HepG2 (cell line): ENCODE data around the gene CPN1. TPM values are rescaled to one million over a fixed set of nuclear protein-coding genes. Genes with fewer than 3 reads are reported as not detected.

Experiments used
- CREB3 ChIP-seq: sonication (generic); formaldehyde crosslinking; IDR thresholded peaks from 2 replicates; pipeline ENCODE4 v1.5.0; 2020; ENCODE audit warnings: missing genetic modification reagents
- DRAP1 ChIP-seq: IDR thresholded peaks from 2 replicates; pipeline ENCODE4 v1.6.1; 2016; ENCODE audit warnings: missing genetic modification reagents, missing compliant biosample characterization
- GPN1 ChIP-seq: sonication (generic); formaldehyde crosslinking; IDR thresholded peaks from 2 replicates; pipeline ENCODE4 v1.5.1; 2020; ENCODE audit warnings: missing genetic modification reagents, borderline replicate concordance
- HNF4A ChIP-seq: sonication (generic); formaldehyde crosslinking; IDR thresholded peaks from 2 replicates; pipeline ENCODE4 v1.4.0; 2020; ENCODE audit warnings: missing genetic modification reagents
- MED1 ChIP-seq: sonication (generic); formaldehyde crosslinking; IDR thresholded peaks from 2 replicates; pipeline ENCODE4 v1.4.0; 2020; ENCODE audit warnings: missing genetic modification reagents
- MLLT10 ChIP-seq: sonication (generic); formaldehyde crosslinking; IDR thresholded peaks from 2 replicates; pipeline ENCODE4 v1.4.0; 2020; ENCODE audit warnings: missing genetic modification reagents
- POGZ ChIP-seq: sonication (generic); formaldehyde crosslinking; IDR thresholded peaks from 2 replicates; pipeline ENCODE4 v1.4.0; 2020; ENCODE audit warnings: mild to moderate bottlenecking, missing genetic modification reagents
- RERE ChIP-seq: IDR thresholded peaks from 2 replicates; pipeline ENCODE4 v1.6.1; 2016; ENCODE audit warnings: low read depth, missing genetic modification reagents, missing compliant biosample characterization
- SETDB1 ChIP-seq: sonication (generic); formaldehyde crosslinking; IDR thresholded peaks from 2 replicates; pipeline ENCODE4 v1.5.1; 2020; ENCODE audit warnings: missing genetic modification reagents, mild to moderate bottlenecking, borderline replicate concordance
- SP140L ChIP-seq: sonication (generic); formaldehyde crosslinking; IDR thresholded peaks from 2 replicates; pipeline ENCODE4 v1.4.0; 2020; ENCODE audit warnings: missing genetic modification reagents, borderline replicate concordance
- UBTF ChIP-seq: sonication (generic); formaldehyde crosslinking; IDR thresholded peaks from 2 replicates; pipeline ENCODE4 v1.4.0; 2020; ENCODE audit warnings: mild to moderate bottlenecking, missing genetic modification reagents
- ZFYVE20 ChIP-seq: sonication (generic); formaldehyde crosslinking; IDR thresholded peaks from 2 replicates; pipeline ENCODE4 v1.8.0; 2023; ENCODE audit warnings: low read depth, mild to moderate bottlenecking, moderate library complexity, missing genetic modification reagents, borderline replicate concordance
- ZNF17 ChIP-seq: sonication (generic); formaldehyde crosslinking; IDR thresholded peaks from 2 replicates; pipeline ENCODE4 v1.5.0; 2020; ENCODE audit warnings: mild to moderate bottlenecking, missing genetic modification reagents
- ZNF232 ChIP-seq: sonication (generic); formaldehyde crosslinking; IDR thresholded peaks from 2 replicates; pipeline ENCODE4 v1.4.0; 2020; ENCODE audit warnings: missing genetic modification reagents, borderline replicate concordance
- ZNF282 ChIP-seq: fragments of 450-650 bp; IDR thresholded peaks from 2 replicates; pipeline ENCODE4 v1.6.1; 2018; ENCODE audit not compliant: partially characterized antibody
- ZNF567 ChIP-seq: sonication (generic); formaldehyde crosslinking; IDR thresholded peaks from 2 replicates; pipeline ENCODE4 v1.8.1; 2023; ENCODE audit warnings: mild to moderate bottlenecking, missing genetic modification reagents, borderline replicate concordance
- ZNF572 ChIP-seq: sonication (generic); formaldehyde crosslinking; IDR thresholded peaks from 2 replicates; pipeline ENCODE4 v1.5.1; 2020; ENCODE audit warnings: mild to moderate bottlenecking, missing genetic modification reagents
- ZNF589 ChIP-seq: sonication (generic); formaldehyde crosslinking; conservative IDR thresholded peaks from 2 replicates; pipeline ENCODE4 v1.8.0; 2022; ENCODE audit warnings: mild to moderate bottlenecking, moderate library complexity, missing genetic modification reagents
- ZNF607 ChIP-seq: sonication (generic); formaldehyde crosslinking; IDR thresholded peaks from 2 replicates; pipeline ENCODE4 v1.5.1; 2020; ENCODE audit warnings: missing genetic modification reagents, mild to moderate bottlenecking, borderline replicate concordance
- polyA plus RNA-seq, 8 experiments: library from polyadenylated mRNA; depleted of rRNA in 3 of 8; stranded (reverse) in 7 of 8; unstranded in 1 of 8; fragments of >200 nt; fragmentation: Illumina TruSeq in 4 of 8; extraction: Trizol in 4 of 8; gene quantifications; 2 replicates each; pipeline versions ENCODE4 v1.2.1 to v1.2.3, GENCODE V29; 2011 to 2016; ENCODE audit warnings: low read depth in 4 of 8, missing spikeins in 1 of 8, mixed read lengths in 1 of 8; ENCODE audit not compliant: insufficient read depth in 1 of 8
- total RNA-seq, 5 experiments: library from RNA; depleted of rRNA; stranded (reverse); fragments of >200 nt; fragmentation: Illumina TruSeq; extraction: Trizol; gene quantifications; 2 replicates each; pipeline ENCODE4 v1.2.3, GENCODE V29; 2016; ENCODE audit warnings: low read depth in 1 of 5

CPN1 gene
- total and polyA plus RNA-seq, 2 of the 13 experiments (the other 11 are each of a cell fraction or from before 2014, with no cell fraction given) = 17.3 to 35.1 TPM

- TF ChIP-seq DRAP1 (peak; percentile 82), ZNF607 (no peak), RERE (CRISPR knock-in tag) (peak; percentile 95), ZNF567 (CRISPR knock-in tag) (no peak; the same call in 1 of the 2 replicates), CREB3 (CRISPR knock-in tag) (peak; percentile 72; the same call in 1 of the 2 replicates), GPN1 (CRISPR knock-in tag) (no peak), HNF4A (CRISPR knock-in tag) (peak; percentile 99), SETDB1 (CRISPR knock-in tag) (no peak), ZNF282 (no peak), MED1 (peak; percentile 97), ZNF589 (CRISPR knock-in tag) (peak; percentile 85; the same call in 1 of the 2 replicates), MLLT10 (CRISPR knock-in tag) (no peak), SP140L (CRISPR knock-in tag) (0 out of 2 replicates have a peak, but pooled peaks have one; percentile 15), ZNF572 (no peak), ZNF232 (peak; percentile 78; the same call in 1 of the 2 replicates), UBTF (CRISPR knock-in tag) (0 out of 2 replicates have a peak, but pooled peaks have one; percentile 21), ZNF17 (CRISPR knock-in tag) (no peak), POGZ (peak; percentile 86), ZFYVE20 (CRISPR knock-in tag) (no peak)
Measured at GRCh38 chr10:100101192-100102076, 19.8 kb upstream of the CPN1 start (continued).
